Right kidney (tissue), 1 donor: ENCODE measurements around the gene MACROD2.

Experiments
- DNase-seq: peaks from one replicate; pipeline ENCODE4 v3.0.0-alpha.2; 2016

Gene MACROD2

DNA sequence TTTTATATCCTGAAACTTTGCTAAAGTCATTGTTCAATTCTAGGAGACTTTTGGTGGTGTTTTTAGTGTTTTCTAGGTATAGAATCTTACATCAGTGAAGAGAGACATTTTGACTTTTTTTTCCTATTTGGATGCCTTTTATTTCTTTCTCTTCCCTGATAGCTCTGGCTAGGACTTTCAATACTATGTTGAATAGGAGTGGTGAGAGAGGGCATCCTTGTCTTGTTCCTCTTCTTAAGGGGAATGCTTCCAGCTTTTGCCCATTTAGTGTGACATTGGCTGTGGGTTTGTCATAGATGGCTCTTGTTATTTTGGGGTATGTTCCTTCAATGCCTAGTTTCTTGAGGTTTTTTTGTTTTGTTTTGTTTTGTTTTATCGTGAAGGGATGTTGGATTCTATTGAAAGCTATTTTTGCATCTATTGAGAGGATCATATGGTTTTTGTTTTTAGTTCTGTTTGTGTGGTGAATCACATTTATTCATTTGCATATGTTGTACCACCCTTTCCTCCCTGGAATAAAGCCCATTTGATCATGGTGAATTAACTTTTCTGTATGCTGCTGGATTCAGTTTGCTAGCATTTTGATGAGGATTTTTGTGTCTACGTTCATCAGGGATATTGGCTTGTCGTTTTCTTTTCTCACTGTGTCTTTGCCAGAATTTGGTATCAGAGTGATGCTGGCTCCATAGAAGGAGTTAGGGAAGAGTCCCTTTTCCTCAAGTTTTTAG is 882.1 kb downstream of the MACROD2 start:
- no peak for DNase-seq

GRCh38 chr20:14878676-14879019 is 883.3 kb downstream of the MACROD2 start:
- DNase-seq, result no peak

DNA sequence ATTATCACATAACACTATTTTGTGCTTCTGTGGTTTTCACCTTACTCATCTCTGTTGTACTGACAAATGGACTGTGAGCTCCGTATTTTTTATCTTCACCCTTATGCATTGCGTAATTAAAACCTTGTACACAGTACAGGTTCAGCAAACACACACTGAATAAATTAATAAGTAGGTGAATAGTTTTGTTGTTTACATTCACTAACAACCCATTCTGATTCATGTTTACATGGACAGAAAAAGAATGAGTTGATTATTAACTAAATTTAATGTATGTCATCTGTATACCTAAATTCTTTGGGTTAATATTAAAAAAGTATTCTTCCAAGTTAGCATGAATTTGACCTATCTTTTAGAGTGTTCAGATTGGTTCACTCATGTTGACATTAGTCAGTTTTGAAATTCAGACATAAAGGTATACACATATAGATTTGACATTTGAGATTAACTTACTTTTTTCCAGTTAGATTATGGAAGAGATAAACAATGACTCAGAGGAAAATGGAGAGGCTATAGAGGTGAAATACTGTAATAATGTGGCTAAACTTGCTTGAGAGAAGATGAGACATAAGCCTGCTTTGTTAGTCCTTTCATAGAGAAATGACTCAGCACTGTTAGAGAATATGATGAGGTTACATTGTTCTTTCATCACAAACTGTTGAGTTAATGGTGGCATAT is 883.8 kb downstream of the MACROD2 start:
- DNase-seq, result no peak

DNA sequence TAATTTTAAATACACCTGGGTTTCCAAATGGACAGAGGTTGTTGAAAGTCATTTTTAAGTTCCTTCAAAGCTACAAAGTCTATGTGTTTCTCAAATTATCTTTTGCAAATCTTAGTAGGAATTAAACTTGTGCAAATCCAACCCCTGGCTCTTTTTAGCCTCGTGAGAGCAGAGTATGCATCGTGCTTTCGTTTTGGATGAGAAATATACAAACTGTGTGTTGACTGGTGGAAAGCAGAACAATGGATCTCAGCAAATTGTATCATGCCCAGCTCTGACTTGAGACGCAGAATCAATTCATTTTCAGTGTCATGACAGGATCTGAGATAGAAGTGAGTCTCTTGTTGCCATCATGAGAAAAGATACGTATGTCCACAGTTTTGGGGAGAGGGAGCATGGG is 884.5 kb downstream of the MACROD2 start:
- DNase-seq, result no peak

DNA sequence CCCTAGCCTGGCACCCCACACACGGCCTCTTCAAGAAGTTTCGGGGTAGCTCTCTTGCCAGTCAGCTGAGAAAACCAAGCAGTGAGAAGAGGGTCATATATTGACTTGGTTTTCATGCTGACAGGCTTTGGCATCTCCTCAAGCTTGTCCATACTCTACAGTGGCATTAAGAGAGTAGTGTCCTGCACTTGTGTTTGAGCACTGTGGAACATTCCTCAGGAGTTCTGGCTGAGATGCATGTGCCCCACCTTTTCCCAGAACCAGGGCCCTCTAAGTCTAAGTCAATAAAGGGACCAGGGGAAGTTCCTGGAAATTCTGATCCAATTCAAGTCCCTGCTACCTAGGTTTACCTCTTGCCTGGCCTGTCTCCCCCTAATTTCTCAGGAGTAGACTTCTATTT is 886.2 kb downstream of the MACROD2 start:
- DNase-seq, result no peak

DNA sequence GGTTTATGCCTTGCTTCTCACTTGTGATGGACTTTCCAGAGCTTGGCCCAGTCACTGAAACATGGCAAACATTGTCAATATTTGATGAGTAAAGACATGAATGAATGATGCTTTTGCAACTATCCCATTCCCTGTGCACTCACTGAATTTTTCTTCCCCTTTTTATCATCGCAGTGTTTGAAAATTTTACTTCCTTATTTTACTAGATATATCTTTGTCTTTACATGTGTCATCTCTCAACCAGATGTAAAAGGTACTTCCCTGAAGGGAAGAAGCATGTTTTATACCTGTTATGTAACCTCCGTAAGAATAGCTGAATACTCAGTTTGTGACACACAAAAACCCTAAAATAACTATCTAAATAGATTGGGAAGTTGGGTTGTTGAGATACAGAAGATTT is 886.8 kb downstream of the MACROD2 start:
- no peak for DNase-seq

DNA sequence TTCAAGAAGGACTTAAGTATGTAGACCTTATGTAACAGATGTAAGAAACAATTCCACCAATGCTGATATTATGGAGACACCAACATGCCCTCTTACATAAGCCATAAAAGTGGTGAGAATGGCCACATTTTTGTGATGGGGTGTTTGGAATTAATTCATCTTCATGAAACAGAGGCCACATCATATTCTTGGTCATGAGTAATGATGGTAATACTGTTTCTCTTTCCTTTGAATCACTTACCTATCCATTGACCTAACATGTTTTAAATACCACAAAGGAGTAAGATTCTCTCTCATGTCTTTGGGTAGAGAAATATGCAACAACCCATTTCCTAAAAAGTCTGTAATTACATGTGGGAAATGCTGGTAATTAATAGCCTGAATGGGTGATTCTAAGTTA is 887.5 kb downstream of the MACROD2 start:
- no peak for DNase-seq

- DNase-seq, result no peak
Measured at GRCh38 chr20:14883324-14883723, 888.0 kb downstream of the MACROD2 start.

GRCh38 chr20:14885661-14886060 is 890.3 kb downstream of the MACROD2 start:
- no peak for DNase-seq

DNA sequence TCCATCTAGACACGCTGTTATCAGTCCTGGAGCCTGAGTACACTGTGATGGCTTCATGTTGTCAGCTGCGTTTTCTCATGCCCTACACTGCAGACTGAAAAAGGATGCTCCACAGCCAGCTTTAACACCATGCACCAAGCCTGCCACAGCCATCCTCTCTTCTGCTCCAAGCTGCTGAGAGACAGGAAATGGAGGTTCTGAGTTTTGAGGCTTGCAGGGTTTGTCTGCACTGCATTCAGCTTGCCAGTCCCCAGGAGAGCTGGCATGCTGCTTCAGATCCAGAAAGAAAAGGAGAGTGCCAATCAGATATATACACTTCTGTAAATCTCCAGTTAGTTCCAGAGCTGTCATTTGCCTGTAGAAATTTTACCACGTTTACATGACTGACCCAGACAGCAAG is 892.8 kb downstream of the MACROD2 start:
- no peak for DNase-seq

- no peak for DNase-seq
Measured at GRCh38 chr20:14889496-14890255, 894.4 kb downstream of the MACROD2 start.

DNA sequence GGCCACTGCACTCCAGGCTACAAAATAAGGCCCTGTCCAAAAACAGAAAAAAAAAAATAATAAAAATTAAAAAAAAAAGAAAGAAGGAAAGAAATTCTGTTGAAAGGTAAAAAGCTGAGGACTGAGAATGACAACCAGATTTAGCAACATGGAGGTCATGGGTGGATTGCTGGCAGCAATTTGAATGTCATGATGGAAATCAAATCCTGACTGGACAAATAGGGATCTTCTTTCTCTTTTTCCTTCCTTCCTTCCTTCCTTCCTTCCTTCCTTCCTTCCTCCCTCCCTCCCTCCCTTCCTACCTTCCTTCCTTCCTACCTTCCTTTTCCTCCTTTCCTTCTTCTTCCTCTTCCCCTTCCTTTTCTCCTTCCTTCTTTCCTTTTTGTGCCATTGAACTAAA is 895.4 kb downstream of the MACROD2 start:
- no peak for DNase-seq

DNA sequence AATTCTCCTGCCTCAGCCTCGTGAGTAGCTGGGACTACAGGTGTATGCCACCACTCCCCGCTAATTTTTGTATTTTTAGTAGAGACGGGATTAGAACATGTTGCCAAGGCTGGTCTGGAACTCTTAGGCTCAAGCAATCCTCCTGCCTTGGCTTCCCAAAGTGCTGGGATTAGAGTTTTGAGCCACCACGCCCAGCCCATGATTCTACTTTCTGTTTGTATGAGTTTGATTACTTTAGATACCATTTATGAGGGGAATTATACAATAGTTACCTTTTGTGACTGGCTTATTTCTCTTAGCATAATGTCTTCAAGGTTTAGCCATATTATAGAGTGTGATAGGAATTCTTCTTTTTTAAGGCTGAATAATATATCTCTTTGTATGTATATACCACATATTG is 897.5 kb downstream of the MACROD2 start:
- DNase-seq, result no peak

GRCh38 chr20:14896569-14896968 is 901.3 kb downstream of the MACROD2 start:
- no peak for DNase-seq

- DNase-seq, result no peak
Measured at GRCh38 chr20:14897608-14898007, 902.3 kb downstream of the MACROD2 start.

- DNase-seq, result no peak
Measured at GRCh38 chr20:14902432-14903089, 907.2 kb downstream of the MACROD2 start.

- DNase-seq, result no peak
Measured at GRCh38 chr20:14906908-14907434, 911.7 kb downstream of the MACROD2 start.

- no peak for DNase-seq
Measured at GRCh38 chr20:14910126-14910525, 914.8 kb downstream of the MACROD2 start.

GRCh38 chr20:14913896-14914620 is 918.7 kb downstream of the MACROD2 start:
- DNase-seq, result no peak

- DNase-seq, result no peak
Measured at GRCh38 chr20:14914633-14915032, 919.3 kb downstream of the MACROD2 start.

DNA sequence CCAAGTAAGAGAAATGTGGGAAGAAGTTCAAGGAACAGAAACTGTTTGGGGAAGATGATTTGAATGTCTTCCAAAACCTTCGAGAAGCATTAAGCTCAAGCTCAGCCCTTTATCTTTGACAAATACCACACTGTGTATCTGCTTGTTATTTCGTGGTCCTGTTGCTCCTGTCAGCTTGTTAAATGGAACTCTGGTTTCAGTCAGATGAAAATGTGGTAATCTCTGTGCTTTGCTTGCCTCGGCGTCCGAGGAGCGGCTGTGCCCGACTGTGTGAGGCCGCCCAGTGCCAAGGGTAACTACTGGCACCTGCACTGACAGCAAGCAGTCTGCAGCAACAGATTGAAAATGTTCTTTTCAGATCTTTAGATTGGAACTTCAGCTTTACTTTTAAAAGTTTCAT is 920.0 kb downstream of the MACROD2 start:
- DNase-seq, result no peak

DNA sequence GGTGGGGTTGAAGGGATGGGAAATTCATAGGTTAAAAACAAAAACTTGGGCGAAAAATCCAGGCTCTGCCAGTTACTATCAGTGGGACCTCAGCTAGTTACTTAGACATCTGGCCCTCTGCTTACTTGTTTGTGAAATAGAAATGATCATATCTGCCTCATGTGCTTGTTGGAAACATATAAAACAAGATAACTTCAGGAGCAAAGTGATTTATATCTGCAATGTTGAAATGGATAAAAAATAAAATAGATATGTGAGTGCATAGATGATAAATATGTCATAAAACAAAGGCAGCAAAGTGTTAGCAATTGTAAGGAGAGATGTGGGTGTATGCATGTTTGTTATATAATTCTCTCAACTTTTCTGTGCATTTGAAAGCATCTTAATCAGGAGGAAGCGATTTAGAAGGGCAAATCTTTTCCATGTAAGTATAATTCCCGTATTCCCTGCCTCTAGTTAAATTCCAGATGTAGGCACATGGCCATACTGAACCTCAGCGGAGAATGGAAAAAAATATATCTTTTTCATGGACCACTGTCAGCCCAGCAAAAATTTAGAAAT is 921.1 kb downstream of the MACROD2 start:
- no peak for DNase-seq
